Adrenal gland (tissue), 12 donors: ENCODE measurements around the gene ZNF804A. TPM values are rescaled to one million over a fixed set of nuclear protein-coding genes. Genes with fewer than 3 reads are reported as not detected.

Experiments
- DNase-seq, 7 donors: peaks; one replicate each; pipeline ENCODE4 v3.0.0-alpha.2; 2019 to 2020
- H3K27ac ChIP-seq, 5 donors: fragments of 200-600 bp; sonication (generic) in 4 of 5; 1 replicate in 3 of 5; 2 replicates in 2 of 5; pipeline versions ENCODE4 v1.5.1 to v1.8.0; 2016 to 2020; ENCODE audit warnings: mild to moderate bottlenecking in 1 of 5
- H3K27me3 ChIP-seq: fragments of 200-600 bp; 2 replicates; pipeline ENCODE4 v1.8.0; 2021
- H3K36me3 ChIP-seq, 2 donors: fragments of 200-600 bp; replicated peaks in 1 of 2; 1 replicate in 1 of 2; 2 replicates in 1 of 2; pipeline versions ENCODE4 v1.5.1 to v1.8.0; 2018 to 2022
- H3K4me1 ChIP-seq, 2 donors: fragments of 200-600 bp; replicated peaks in 1 of 2; 1 replicate in 1 of 2; 2 replicates in 1 of 2; pipeline versions ENCODE4 v1.5.1 to v1.8.0; 2018 to 2021
- H3K4me3 ChIP-seq, 4 donors: fragments of 200-600 bp; sonication (generic) in 3 of 4; one replicate each; pipeline ENCODE4 v1.5.1; 2016 to 2018
- H3K9me3 ChIP-seq, 3 donors: fragments of 200-600 bp; sonication (generic) in 1 of 3; replicated peaks in 1 of 3; 1 replicate in 2 of 3; 2 replicates in 1 of 3; pipeline versions ENCODE4 v1.5.1 to v1.8.0; 2016 to 2021
- POLR2A ChIP-seq, 2 donors: fragments of 450-650 bp; IDR thresholded peaks; one replicate each; pipeline ENCODE4 v1.6.1; 2017; ENCODE audit warnings: antibody characterized with exemption in 2 of 2, mild to moderate bottlenecking in 2 of 2, moderate library complexity in 1 of 2
- WGBS, 4 donors: extraction: QIAGEN DNeasy Blood & Tissue Kit in 2 of 4; methylation state at CpG; one replicate each; pipeline versions ENCODE4 v1.1.5 to v1.1.7; 2013 to 2017; 5-methylcytosine and 5-hydroxymethylcytosine counted together
- intact Hi-C, 2 donors: fragments of 100-400 bp; cut with DNase I; formaldehyde crosslinking; loops; one replicate each; pipeline versions ENCODE4 v1.14.1 to v1.15.0; 2022 to 2023
- polyA plus RNA-seq, 3 donors: library from polyadenylated mRNA; stranded (reverse); fragments of 200-250 nt in 2 of 3; fragments of 350-450 nt in 1 of 3; fragmentation: Illumina TruSeq in 1 of 3; extraction: RNeasy Lipid Tissue Mini Kit (QIAGEN cat#74804) in 1 of 3; gene quantifications; one replicate each; pipeline ENCODE4 v1.2.3, GENCODE V29; 2013 to 2014
- total RNA-seq, 9 donors: library from RNA; depleted of rRNA in 4 of 9; stranded (reverse); fragments of >200 nt in 4 of 9; fragments of 120-200 nt in 1 of 9; fragmentation: NEBNext Ultra II Directional in 1 of 9; extraction: Animal tissue kit (Norgen Biotek cat#: 25700) in 1 of 9; gene quantifications; one replicate each; pipeline versions ENCODE4 v1.1.0 to v1.2.4, GENCODE V29; 2013 to 2023
- TF ChIP-seq, protein P1 (sequence below), 6 experiments: fragments of 450-650 bp in 4 of 6; fragments of 200-600 bp in 2 of 6; sonication (generic) in 1 of 6; IDR thresholded peaks; 1 replicate in 5 of 6; 2 replicates in 1 of 6; pipeline versions ENCODE4 v1.5.1 to v1.8.0; 2016 to 2021; ENCODE audit warnings: antibody characterized with exemption in 6 of 6, mild to moderate bottlenecking in 2 of 6, moderate library complexity in 1 of 6
- donor health status: healthy with polysubstance abuse.
- donor health status: Bipolar disorder and iron deficiency.
- donor health status: DM: yes; HTN: yes; CAD: no.
- donor health status: DM: no; HTN: no; CAD: no.
- donor health status: DM: no; HTN: no; CAD: no.
- donor health status: DM: yes; HTN: yes; CAD: no.

Gene ZNF804A
- total and polyA plus RNA-seq, 12 donors: 0.07 to 0.89 (median 0.14) TPM; not detected in 1

DNA sequence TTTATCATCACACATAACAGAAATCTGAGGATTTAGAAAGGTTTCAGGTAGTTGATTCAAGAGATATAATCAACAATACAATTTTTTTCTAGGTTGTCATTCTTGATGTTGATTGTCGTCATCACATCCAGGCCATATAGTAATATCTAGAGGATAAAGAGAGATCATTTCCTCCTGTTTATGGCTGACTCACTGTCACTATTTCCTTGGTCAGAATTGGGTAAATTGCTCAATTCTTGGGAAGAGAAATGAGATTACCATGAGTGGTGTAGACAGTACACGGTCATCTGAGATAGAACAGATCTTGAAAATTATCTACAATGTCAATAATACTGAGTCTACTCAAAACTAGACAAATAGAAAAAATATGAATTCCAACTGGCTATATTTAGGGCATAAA is 78.8 kb downstream of the ZNF804A start:
- 61 to 75% (median 71%) methylated on average over 2 of the region's 2 CpGs for WGBS, 4 donors
- DNase-seq: no peak
- no peaks in the 10 kb centered on the region for H3K27me3 ChIP-seq

DNA sequence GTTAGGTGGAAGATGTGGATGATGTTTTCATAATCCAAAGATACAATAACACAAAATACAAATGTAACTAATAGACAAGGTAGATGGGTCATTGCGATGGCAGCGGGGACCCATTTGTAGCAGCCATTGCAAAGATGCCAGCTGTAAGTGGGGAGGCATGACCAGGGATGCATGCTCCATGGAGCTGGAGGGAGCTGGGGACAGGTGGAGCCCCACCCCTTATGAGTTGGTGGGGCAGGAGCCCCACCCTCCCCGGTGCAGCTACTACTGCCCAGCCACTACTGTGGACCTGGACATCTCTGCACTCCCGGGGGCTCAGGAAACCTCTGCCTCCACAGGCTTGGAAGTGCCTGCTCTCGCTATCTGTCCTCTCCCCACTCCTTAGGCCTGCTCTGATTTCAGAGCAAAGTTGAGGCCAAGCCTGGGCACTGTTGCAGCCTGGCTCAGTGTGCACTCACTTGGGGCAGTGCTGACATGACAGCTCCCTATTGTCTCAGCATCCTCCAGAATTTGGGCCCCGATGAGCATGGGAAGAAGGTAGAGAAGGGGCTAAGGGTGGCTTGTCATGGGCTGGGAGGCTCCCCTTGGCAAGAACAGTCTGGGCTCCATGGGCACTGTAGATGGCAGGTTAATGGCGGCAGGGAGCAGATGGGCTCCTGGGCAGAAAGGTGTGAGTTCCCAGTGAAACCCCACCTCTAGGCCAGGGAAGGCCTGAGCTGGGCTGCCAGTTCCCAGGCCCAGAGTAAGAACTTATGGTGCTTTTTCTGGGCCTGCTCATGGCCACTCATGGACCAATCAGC is 81.1 kb downstream of the ZNF804A start:
- H3K36me3 ChIP-seq: no peaks in the 10 kb centered on the region
- 86 to 93% (median 90%) methylated on average over 4 to 7 of the region's 7 CpGs for WGBS, 4 donors
- H3K4me3 ChIP-seq: no peak overlapping the region
- intact Hi-C loops: no loop called here
- no peaks in the 10 kb centered on the region for H3K27me3 ChIP-seq
- no peaks in the 10 kb centered on the region for H3K9me3 ChIP-seq
- TF ChIP-seq, protein P1, sequence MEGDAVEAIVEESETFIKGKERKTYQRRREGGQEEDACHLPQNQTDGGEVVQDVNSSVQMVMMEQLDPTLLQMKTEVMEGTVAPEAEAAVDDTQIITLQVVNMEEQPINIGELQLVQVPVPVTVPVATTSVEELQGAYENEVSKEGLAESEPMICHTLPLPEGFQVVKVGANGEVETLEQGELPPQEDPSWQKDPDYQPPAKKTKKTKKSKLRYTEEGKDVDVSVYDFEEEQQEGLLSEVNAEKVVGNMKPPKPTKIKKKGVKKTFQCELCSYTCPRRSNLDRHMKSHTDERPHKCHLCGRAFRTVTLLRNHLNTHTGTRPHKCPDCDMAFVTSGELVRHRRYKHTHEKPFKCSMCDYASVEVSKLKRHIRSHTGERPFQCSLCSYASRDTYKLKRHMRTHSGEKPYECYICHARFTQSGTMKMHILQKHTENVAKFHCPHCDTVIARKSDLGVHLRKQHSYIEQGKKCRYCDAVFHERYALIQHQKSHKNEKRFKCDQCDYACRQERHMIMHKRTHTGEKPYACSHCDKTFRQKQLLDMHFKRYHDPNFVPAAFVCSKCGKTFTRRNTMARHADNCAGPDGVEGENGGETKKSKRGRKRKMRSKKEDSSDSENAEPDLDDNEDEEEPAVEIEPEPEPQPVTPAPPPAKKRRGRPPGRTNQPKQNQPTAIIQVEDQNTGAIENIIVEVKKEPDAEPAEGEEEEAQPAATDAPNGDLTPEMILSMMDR (IDR thresholded peaks at IDR 0.05): no peak
- TF ChIP-seq POLR2A (IDR thresholded peaks at IDR 0.05): no peak
- no peak overlapping the region for H3K27ac ChIP-seq
- H3K4me1 ChIP-seq: no peaks in the 10 kb centered on the region
- no peak for DNase-seq

More for the DNA sequence above, 78.8 kb downstream of the ZNF804A start:
- no peak for TF ChIP-seq POLR2A (IDR thresholded peaks at IDR 0.05)
- TF ChIP-seq, protein P1 (IDR thresholded peaks at IDR 0.05): no peak
- intact Hi-C loops: no loop called here
- H3K4me1 ChIP-seq: no peaks in the 10 kb centered on the region
- H3K36me3 ChIP-seq: no peaks in the 10 kb centered on the region
- H3K27ac ChIP-seq: no peak overlapping the region
- H3K4me3 ChIP-seq: no peak overlapping the region
- no peaks in the 10 kb centered on the region for H3K9me3 ChIP-seq

DNA sequence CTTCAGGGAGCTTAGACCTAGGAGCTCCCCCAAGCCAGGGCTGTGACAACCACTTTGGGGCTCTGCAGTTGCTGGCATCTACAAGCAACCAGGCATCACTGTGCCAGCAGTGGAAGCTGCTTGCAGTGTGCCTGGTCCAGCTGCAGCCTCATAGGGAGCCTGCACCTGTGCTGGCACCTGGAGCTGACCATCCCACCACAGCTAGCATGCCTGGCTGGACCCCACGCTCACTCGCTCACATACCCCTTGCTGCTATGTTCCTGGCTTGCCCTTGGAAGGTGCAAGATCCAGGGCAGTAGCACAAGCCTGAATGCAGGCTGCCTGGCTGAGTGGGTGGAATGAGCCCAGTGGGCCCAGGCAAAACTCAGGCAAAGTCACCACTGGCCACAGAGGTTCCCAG is 82.5 kb downstream of the ZNF804A start:
- Histone ChIP-seq H3K36me3 (no peaks in the 10 kb centered on the region), H3K4me1 (no peaks in the 10 kb centered on the region), H3K27ac (no peak overlapping the region), H3K9me3 (no peaks in the 10 kb centered on the region), H3K27me3 (no peaks in the 10 kb centered on the region), H3K4me3 (no peak overlapping the region)
- no peak for DNase-seq
- intact Hi-C loops: no loop called here
- TF ChIP-seq, protein P1 (IDR thresholded peaks at IDR 0.05): no peak
- no peak for TF ChIP-seq POLR2A (IDR thresholded peaks at IDR 0.05)
- WGBS, 4 donors: 86 to 96% methylated on average over 2 of the region's 2 CpGs; no CpG with 5 or more reads in 2 of the 4 donors

DNA sequence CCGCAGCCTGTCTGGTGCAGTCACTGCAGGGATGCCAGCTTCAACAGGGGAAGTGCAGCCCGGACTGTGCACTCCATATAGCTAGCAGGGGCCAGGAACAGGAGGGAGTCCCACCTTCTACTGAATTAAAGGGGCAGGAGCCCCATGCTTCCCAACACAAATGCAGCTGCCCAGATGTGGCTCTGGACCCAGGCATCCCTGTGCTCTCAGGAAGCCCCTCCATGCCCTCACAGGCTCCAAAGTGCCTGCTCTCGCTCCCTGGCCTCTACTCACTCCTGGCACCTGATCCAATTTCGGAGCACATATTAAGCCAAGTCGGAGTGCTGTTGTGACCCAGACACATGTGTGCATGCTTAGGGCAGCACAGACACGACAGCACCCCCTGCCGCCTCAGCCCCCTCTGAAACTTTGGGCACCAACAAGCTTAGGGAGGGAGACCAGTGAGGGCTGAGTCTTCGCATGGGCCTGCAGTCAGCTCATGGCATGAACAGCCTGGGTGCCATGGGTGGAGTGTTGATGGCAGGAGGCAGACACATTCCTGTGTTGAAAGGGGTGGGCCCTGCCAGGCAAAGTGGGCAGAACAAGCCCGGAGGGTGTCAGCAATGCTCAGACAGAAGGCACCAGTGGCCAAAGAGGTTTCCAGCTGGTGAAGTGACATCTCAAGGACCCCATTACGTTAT is 83.5 kb downstream of the ZNF804A start:
- no peaks in the 10 kb centered on the region for H3K27me3 ChIP-seq
- H3K4me3 ChIP-seq: no peak overlapping the region
- 74 to 84% (median 77%) methylated on average over 4 to 10 of the region's 10 CpGs for WGBS, 4 donors
- H3K27ac ChIP-seq: no peak overlapping the region
- TF ChIP-seq POLR2A (IDR thresholded peaks at IDR 0.05): no peak
- TF ChIP-seq, protein P1 (IDR thresholded peaks at IDR 0.05): no peak
- H3K9me3 ChIP-seq: no peaks in the 10 kb centered on the region
- no peak for DNase-seq
- H3K4me1 ChIP-seq: no peaks in the 10 kb centered on the region
- no peaks in the 10 kb centered on the region for H3K36me3 ChIP-seq
- intact Hi-C loops: no loop called here
